SHP77 treated with DMSO at 0.1 percent for 48 hours (cell line): Measurements from ENCODE around the gene ELOB.

Experiments used
- DNase-seq: peaks from one replicate; lab custom pipeline; 2025; lab: John Stamatoyannopoulos, UW

The ELOB gene

DNA sequence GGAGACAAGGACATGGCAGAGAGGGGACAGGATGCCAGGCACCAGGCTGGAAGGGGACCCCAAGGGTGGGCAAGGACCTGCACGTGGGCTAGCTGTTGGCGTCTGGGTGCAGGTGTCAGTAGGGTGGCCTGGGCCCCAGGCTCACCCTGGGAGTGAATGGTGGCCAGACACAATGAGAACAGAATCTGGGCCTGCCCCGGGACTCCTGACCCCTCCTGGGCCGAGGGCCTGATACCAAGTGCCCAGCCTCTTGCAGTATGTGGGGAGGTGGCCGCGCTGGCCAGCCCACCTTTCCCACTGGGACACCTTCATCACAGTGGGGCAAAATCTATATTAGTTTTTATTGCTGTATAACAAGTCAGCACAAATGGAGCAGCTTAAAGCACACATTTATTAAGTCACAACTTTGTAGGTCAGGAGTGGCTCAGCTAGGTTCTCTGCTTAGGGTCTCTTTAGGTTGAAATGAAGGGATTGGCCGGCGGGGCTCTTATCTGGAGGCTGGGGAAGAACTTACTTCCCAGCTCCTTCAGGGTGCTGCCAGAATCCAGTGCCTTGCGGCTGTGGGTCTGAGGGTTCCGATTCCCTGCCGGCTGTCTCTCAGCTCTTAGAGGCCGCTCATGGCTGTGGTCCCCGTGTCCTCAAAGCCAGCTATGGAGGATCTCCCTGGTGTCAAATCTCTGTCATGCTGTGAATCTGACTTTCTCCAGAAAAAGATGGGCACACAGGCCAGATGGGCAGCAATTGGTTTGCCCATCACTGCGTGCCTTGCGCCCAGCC is 6.7 kb upstream of the ELOB start:
- no peak for DNase-seq

DNA sequence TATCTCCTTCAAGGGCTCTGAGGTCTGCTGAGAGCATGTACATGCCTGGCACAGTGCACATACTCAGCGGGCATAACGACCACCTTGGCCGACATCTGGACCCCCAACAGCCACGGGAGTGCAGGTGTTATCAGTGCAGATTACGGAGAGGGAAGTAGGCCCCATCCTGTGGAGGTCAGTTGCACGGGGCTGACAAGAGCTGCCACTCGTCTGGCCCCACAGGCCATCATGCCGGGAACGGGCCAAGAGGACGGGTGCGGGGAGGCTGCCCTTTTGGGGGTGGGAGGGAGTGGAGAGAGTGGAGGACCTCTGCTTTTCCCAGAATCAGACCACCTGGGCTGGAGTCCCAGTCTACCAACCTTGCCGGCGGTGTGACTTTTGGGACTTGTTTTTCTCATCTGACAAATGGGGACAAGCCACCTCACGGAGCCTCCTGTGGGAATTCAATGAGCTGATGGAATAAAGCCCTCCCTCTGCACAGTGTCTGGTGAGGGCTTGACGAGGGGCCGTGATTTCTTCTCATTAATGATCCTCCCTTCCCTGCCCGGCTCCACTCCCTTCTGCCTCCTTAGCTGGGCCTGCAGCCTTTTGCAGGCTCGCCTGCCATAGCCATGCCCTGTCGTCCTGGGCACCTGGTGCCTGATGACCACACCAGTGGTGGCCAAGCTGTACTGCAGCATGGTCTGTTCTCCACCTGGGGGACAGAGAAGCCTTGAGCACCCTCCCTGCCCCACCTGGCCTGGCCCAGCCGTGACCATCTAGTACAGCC is 5.7 kb upstream of the ELOB start:
- DNase-seq = no peak

DNA sequence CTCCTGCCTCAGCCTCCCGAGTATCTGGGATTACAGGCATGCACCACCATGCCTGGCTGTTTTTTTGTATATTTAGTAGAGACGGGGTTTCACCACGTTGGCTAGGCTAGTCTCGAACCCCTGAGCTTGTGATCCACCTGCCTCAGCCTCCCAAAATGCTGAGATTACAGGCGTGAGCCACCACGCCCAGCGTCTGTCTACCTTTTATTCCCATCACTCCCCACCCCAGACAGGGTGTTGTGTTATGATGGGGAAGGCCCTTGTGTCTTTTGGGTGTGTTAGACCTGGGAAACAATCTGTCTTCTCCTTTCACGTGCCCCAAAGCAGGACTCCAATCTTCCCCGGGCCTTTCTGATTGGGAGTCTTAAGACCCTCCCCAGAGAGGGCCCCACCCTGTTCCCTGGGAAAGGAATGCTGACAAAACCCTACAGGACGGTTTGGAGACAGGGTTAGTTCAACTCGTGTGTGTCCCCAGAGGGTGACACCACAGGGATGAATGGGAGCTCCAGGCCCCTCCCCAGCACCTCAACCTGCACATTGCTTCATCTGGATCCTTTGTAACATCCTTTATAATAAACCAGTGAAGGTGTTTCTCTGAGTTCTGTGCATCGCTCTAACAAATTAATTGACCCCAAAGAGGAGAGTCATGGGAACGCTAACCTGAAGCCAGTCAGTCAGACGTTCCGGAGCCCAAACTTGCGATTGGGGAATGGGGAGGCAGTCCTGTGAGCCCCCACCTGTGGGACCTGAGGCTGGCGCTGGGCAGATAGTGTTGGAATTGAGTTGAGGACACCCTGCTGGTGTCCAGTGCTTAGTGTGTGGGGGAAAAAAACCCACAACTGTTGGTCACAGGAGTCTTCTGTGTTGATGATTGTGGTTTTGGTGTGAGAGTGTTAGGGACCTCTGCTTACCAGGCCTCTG is 3.2 kb upstream of the ELOB start:
- DNase-seq = no peak

DNA sequence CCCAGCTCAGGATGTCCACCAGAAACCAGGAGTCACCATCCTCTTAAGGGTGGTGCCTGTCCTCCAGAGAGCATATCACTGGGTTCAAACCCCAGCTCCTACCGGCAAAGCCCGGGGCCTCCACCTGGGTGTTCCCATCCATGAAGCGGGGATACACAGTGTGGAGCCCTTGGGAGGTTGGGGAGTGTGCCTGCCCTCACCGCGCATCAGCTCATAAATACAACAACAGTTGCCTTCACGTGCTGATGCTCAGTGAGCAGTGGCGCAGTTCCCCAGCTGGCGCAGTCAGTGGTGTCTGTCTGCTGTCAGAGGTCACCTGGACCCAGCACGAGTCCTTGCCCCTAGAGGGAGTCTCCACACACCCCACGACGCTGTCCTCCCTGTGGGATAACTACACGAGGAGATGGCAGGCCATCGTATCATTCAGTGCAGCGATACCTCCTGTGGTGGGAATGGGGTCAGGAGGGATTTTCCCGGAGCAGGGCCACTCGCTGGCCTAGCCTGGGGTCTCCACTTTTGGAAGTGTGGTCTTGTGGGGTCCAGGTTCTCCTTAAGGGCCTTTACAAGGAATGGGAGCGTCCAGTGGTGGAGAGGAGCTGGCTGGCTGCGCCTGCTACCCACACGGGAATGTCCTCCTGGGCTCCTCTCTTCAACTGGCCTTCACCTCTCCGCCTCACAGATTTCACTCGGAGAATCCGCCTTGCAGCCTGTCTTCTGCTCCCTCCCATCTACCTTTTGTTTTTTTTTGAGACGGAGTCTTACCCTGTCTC is 2.3 kb upstream of the ELOB start:
- no peak for DNase-seq

DNA sequence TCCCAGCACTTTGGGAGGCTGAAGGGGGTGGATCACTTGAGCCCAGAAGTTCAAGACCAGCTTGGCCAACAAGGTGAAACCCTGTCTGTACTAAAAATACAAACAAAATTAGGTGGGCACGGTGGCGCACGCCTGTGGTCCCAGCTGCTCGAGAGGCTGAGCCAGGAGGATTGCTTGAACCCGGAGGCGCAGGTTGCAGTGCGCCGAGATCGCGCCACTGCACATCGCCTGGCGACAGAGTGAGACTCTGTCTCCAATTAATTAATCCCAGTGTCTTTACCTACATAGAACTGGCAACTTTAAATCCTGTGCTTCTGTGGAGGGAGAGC is 1.5 kb upstream of the ELOB start:
- no peak for DNase-seq

DNA sequence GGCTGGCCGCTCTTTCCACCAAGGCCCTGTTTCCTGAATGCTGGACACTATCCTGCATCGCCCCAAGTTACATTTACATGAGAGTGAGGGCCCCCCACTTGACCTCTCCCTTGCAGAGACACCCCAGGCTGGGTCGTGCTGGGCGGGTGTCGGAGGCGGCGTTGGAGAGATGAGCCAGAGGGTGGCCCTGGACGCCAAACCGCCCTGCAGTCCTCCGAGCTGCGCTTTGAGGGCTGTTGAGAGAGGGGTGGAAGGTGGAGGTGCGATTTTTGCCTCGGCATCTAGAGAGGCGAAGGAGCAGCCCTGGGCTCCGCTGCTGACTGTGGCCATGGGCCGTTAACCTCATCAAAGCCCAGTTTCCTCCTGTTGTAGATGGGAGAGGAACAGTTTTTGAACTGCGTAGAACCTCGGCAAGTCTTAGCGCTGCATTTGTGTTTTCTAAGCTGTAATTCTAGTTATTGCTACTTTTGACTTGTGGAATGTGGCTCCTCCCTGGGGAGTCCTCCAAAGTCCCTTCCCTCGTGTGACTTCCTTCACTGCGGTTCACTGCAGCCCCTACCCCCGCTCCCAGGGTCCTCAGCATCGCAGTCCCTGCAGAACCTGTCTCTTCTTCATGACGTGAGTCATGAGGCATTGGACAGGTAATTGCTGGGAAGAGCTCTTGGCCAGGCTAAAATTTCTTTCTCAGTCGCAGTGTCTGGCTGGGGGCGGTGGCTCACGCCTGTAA is 986 bp upstream of the ELOB start:
- DNase-seq = no peak

DNA sequence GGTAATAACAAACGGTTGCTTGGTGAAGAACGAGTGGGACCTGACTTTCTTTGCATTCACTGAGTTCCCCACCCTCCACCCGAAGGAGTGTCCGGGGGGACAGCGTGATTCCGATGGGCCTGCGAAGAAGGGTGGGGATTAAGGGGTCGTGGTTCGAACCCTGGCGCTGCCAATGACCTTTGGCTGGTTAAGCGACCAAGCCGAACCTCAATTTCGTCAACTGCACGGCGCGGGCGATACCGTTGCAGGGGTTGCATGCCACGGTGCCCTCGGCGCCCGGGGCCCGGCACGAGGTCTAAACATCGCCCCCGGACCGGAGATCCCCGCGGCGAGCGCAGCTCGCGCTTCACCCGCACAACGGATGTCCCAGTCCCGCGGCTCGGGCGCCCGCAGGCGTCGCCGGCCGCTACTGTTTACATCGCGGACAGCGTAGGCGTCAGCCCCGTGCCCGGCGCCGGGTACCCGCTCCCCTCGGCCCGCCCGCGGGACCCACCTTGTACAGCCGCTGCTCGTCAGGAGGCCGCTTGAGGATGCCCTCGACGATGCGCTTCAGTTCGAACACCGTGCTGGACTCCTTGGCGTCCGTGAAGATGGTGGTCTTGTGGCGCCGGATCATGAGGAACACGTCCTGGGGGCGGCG is 460 bp downstream of the ELOB start:
- no peak for DNase-seq

DNA sequence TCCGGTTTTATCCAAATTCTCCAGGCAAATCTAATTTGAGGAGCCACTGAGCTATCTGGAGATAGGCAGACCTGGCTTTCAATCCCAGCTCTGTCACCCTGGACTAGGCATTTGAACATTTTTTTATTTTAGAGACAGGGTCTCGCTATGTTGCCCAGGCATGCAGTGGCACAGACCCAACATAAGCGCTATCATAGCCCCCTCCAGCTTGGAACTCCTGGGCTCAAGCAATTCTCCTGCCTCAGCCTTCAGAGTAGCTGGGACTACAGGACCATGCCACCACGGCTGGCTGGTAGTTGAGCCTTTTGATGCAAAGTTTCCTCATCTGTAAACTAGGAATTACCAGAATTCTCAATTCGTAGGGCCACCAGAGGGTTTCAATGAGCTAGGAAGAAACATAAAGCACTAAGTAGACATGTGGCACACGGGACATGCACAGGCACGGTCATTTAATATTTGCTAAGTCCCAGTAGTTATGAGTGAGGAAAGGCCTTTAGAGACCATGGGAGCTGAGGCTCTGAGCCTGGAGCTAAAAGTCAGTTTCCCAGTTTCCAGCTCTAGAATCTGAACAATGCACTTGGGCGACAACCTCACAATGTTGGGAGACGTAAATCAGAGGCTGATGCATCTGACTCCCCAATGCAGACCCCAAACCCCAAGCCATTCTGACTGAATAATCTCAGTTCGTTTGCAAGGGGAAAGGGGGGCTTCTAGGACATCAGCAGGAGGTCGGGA is 1.1 kb downstream of the ELOB start:
- no peak for DNase-seq

DNA sequence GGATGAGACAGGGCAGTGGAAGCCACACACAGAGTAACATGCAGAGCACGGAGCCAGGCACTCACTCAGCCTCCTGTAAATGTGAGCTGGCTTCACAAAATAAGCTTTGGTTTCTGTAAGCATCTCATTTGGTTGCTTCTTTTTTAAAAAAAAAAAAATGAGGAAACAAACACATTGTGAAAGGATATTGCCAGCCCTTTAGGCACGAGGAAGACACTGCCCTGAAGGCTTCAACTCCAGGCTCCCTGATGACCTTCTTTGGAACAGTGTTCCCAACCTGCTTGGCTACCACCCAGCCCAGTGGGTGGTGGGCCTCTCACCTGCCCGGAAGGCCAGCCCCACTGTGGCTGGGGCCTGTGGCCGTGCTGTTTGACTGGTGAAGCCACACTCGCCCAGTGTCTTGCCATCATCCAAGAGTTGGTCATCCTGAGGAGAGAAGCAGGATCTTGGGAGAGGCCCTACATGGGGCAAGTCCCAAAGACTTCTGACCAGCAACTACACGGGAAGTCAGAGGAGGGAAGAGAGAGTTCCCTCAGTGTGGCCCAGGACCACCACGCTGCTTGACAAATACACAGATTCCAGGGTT is 1.9 kb downstream of the ELOB start:
- DNase-seq = no peak

DNA sequence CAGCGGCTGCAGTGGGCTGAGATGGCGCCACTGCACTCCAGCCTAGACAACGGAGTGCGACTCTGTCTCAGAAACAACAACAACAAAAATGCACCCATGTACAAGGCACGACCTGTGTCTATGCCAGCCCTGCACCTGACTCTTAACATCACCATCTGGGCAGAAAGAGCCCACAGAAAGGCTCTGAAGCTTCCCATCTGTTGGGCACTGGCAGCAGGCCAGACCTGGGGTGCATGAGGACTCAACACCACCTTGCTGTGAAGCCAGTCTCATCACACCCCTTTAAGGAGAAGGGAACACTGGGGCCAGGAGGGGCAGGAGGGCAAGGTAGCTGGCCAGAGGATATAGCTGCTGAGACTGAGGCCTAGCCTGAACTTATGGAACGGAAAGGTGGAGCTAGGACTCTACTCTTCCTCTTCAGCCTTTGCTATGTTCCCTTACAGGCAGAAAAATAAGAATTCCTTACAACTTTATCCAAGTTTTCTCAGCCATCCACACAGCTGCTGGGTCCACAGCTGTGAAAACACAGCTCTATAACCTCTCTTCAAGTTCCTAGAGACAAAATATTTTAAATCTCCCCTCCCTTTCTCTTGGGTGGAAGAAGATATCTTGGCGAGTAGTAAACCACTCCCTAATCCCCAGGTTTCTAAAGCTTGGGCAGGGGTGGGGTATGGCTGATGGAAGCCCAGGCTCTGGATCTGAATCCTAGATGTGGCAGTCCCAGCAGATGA is 2.8 kb downstream of the ELOB start:
- DNase-seq = no peak

DNA sequence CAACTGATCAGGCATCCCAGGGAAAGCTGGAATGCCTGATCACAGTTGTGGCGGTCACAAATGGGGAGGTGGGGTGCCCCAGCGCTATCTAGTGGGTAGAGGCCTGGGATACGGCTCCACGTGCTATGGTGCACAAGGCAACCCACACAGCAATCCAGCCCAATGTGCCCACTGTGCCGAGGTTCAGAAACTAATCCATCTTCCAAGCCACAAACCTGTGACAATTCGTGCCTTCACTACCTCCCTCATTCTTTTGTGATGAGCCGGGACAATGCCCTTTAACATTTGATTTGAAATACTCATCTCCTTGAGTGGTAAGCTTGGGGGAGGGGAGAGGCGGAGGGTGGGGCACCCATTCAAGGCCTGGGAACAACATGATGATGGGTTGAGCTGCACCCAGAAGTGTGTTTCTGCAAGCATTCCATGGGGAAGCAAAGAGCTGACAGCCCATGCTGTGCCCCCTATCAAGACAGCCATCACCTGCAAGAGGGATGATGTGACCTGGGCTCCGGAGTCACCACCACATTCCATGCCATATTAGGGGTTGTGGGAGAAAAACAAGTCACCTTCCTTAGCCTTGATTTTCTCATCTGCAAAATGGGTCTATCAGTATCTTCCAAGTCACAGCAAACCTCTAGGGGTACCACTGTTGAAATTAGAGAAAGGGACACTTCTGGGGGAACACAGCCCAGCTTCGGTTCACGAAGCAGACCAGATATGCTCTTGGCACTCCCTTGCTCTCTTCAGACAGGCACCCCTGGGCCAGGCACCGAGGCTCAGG is 3.7 kb downstream of the ELOB start:
- no peak for DNase-seq

DNA sequence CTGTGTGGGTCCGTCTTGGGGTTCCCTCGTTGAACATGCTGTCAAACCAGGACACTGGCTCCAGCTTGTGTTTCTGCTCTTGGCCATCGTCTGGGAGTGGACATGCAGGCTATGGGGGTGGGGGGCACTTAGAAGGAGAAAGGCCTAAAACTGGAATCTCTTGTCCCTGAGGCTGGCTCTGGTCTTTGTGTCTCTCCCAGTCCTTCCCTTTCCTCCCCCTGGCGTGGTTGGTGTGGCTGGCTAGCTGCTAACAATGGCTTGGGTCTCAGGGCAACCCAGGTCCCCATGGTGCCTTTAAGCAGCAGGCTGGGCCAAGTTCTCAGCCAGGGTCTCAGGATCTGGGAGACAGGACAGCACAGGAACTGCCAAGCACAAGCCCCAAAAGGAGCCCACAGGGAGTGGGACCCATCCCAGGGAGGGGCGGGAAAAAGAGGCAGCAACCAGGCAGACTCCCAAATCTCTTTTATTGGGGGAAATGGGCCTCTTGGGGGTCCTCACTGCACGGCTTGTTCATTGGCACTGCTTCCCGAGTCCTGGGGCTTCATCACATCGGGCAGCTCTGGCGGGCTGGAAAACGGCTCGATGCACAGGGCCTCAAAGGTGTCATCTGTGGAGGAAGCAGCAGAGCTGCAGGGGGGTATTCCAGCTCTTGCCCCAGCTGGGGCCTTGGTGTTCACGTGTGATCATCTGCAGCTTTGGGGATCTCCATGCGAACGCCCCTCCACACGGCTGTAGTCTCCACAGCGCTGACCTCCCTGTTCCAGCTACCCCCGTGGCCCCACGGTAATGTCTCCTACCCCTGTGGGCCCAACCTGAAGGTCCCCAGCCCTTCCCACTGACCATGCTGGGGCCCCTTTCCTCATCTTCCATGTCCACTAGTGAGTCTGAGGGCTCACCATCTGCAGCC is 5.3 kb downstream of the ELOB start:
- no peak for DNase-seq

DNA sequence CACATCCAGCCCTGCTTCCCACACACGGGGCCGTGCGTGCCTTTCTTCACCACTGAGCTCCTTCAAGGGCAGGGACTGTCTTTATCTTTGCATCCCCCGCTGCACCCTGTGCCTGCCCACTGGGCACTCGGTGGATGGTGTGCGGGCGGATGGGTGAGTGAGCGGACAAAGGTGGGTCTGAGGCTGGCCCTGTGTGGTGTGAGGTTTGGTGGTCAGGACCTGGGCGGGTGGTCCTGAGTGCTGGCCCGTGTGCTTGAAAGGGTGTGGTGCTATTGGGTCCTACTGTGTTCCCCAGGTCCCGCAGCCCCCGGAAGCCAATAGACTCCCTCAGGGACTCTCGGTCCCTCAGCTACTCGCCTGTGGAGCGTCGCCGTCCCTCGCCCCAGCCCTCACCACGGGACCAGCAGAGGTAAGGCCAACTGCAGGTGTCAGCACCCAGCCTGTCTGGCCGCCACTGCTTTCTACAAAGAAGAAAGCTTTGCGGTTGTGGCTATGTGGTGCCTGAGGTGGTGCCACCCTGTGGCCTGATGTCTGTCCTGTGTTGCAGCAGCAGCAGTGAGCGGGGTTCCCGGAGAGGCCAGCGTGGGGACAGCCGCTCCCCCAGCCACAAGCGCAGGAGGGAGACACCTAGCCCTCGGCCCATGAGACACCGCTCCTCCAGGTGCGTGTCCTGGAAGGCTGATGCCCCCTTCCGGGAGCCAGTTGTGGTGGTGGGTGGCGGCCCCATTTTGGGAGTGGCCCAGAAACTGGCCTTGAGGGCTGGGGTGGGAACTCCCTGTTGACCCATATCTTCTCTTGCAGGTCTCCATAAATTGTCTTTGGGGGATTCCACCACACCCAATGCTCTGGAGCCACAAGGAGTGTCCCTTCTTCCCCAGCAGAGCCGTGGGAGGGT is 6.8 kb downstream of the ELOB start:
- DNase-seq = no peak

DNA sequence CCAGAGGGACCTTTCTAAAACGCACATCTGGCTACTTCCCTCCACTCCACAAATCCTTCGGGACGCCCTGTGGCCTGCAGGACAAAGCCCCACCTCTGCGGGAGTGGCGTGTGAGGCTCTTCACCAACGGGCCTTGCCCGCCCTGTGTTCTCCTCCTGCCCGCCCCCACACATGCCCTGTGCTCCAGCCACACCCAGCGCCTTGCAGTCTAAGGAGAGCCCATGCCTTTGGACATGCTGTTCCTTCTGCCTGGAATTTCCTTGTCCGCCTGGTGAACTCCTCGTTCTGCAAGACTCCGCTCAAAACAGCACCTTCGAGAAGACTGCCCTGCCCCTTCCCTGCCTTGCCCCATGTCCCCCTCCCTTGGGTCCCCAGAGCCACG is 7.4 kb downstream of the ELOB start:
- no peak for DNase-seq

DNA sequence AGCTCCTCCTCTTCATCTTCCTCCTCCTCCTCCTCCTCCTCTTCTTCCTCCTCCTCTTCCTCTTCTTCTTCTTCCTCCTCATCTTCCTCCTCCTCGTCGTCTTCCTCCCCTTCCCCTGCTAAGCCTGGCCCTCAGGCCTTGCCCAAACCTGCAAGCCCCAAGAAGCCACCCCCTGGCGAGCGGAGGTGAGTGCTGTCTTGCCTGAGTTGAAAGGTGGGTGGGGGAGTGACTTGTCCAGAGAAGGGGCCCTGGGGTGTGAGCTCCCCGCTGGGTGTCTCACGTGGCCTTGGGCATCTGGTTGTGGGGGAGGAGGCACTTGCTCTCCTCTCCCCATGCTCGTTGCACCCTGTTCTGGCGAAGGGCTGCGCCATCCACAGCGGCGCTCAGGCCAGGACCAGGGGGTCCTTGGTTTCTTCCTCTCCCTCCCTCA is 8.0 kb downstream of the ELOB start:
- DNase-seq = no peak
